Gastrocnemius medialis (tissue), 4 donors: ENCODE measurements around the gene KDELR3.

Source experiments
- POLR2A ChIP-seq, 2 donors: fragments of 450-650 bp; IDR thresholded peaks; one replicate each; pipeline ENCODE4 v1.6.1; 2017; ENCODE audit warnings: antibody characterized with exemption in 2 of 2, mild to moderate bottlenecking in 2 of 2, moderate library complexity in 2 of 2
- TF ChIP-seq, protein P1 (sequence below), 5 experiments: fragments of 450-650 bp in 3 of 5; fragments of 200-600 bp in 2 of 5; sonication (generic) in 2 of 5; IDR thresholded peaks in 4 of 5; conservative IDR thresholded peaks in 1 of 5; 1 replicate in 4 of 5; 2 replicates in 1 of 5; pipeline ENCODE4 v1.5.1; 2016 to 2019; ENCODE audit warnings: antibody characterized with exemption in 5 of 5, mild to moderate bottlenecking in 3 of 5, moderate library complexity in 3 of 5

DNA sequence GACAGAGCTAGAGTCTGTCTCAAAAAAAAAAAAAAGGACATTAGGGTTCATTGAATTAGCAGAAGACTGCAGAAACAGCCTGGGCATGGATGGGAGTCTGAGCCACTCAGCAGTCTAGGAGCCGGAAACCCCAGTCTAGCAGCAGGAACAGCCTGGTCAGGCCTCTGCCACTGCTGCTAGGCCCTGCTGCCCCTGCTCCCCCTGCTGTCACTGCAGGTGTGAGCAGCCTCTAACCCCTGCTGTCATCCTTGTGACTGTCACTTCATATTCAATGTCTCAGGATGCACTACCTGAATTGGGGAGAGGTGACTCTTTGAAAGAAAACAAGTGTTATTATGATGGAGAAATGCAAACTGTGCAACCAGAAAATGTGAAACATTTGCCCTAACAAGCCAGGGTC is 45.2 kb downstream of the KDELR3 start:
- TF ChIP-seq, protein P1, sequence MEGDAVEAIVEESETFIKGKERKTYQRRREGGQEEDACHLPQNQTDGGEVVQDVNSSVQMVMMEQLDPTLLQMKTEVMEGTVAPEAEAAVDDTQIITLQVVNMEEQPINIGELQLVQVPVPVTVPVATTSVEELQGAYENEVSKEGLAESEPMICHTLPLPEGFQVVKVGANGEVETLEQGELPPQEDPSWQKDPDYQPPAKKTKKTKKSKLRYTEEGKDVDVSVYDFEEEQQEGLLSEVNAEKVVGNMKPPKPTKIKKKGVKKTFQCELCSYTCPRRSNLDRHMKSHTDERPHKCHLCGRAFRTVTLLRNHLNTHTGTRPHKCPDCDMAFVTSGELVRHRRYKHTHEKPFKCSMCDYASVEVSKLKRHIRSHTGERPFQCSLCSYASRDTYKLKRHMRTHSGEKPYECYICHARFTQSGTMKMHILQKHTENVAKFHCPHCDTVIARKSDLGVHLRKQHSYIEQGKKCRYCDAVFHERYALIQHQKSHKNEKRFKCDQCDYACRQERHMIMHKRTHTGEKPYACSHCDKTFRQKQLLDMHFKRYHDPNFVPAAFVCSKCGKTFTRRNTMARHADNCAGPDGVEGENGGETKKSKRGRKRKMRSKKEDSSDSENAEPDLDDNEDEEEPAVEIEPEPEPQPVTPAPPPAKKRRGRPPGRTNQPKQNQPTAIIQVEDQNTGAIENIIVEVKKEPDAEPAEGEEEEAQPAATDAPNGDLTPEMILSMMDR (IDR thresholded peaks at IDR 0.05 in 4 of 5, conservative IDR thresholded peaks at IDR 0.05 in 1 of 5): no peak
- no peak for TF ChIP-seq POLR2A (IDR thresholded peaks at IDR 0.05)
